HG03457 (cell line): ENCODE data around the gene CLTC.

Experiments
- ATAC-seq: cut with Tn5 transposase; IDR thresholded peaks from one replicate; pipeline ENCODE4 v1.9.1; 2021; ENCODE audit warnings: moderate number of reproducible peaks; ENCODE audit not compliant: unreplicated experiment

Gene CLTC

GRCh38 chr17:59678918-59679317 is 59.2 kb downstream of the CLTC start:
- no peak for ATAC-seq

GRCh38 chr17:59680314-59680713 is 60.6 kb downstream of the CLTC start:
- no peak for ATAC-seq

- ATAC-seq = no peak
Measured at GRCh38 chr17:59683283-59683682, 63.6 kb downstream of the CLTC start.

- ATAC-seq = no peak
Measured at GRCh38 chr17:59684967-59685366, 65.3 kb downstream of the CLTC start.

- ATAC-seq = no peak
Measured at GRCh38 chr17:59688008-59688407, 68.3 kb downstream of the CLTC start.

- ATAC-seq = no peak
Measured at GRCh38 chr17:59688496-59688895, 68.8 kb downstream of the CLTC start.

- no peak for ATAC-seq
Measured at GRCh38 chr17:59693582-59693981, 73.9 kb downstream of the CLTC start.

- no peak for ATAC-seq
Measured at GRCh38 chr17:59694344-59694743, 74.6 kb downstream of the CLTC start.

GRCh38 chr17:59695945-59696681 is 76.4 kb downstream of the CLTC start:
- no peak for ATAC-seq

GRCh38 chr17:59696682-59697277 is 77.1 kb downstream of the CLTC start:
- ATAC-seq = no peak

GRCh38 chr17:59698143-59698542 is 78.4 kb downstream of the CLTC start:
- no peak for ATAC-seq

GRCh38 chr17:59699218-59699617 is 79.5 kb downstream of the CLTC start:
- no peak for ATAC-seq

GRCh38 chr17:59699786-59700185 is 80.1 kb downstream of the CLTC start:
- ATAC-seq = no peak

- no peak for ATAC-seq
Measured at GRCh38 chr17:59702304-59702703, 82.6 kb downstream of the CLTC start.

GRCh38 chr17:59707149-59707970 is 87.7 kb downstream of the CLTC start, which contains the start of the genes PTRH2 and VMP1:
Gene PTRH2 (minus strand): TSS chr17:59707430. CDS start chr17:59697978, 9,452 bp downstream.
Gene VMP1 (plus strand): TSS chr17:59707654. CDS start chr17:59731447, 23,793 bp downstream.
- peak; percentile 90 for ATAC-seq

- no peak for ATAC-seq
Measured at GRCh38 chr17:59707971-59708430, 88.3 kb downstream of the CLTC start.

- no peak for ATAC-seq
Measured at GRCh38 chr17:59711936-59712335, 92.2 kb downstream of the CLTC start.

- no peak for ATAC-seq
Measured at GRCh38 chr17:59712862-59713261, 93.2 kb downstream of the CLTC start.

- ATAC-seq = no peak
Measured at GRCh38 chr17:59714255-59714654, 94.6 kb downstream of the CLTC start.

GRCh38 chr17:59716427-59716826 is 96.7 kb downstream of the CLTC start:
- no peak for ATAC-seq

- ATAC-seq = no peak
Measured at GRCh38 chr17:59719526-59719925, 99.8 kb downstream of the CLTC start.
